GM18909 (cell line): ENCODE results near the gene AUP1.

Source experiments
- ATAC-seq: cut with Tn5 transposase; IDR thresholded peaks from one replicate; pipeline ENCODE4 v1.9.1; 2021; ENCODE audit warnings: mild to moderate bottlenecking; ENCODE audit not compliant: unreplicated experiment, poor library complexity

AUP1 gene

GRCh38 chr2:74538881-74539339 lies 9.4 kb upstream of the AUP1 start:
- no peak for ATAC-seq

GRCh38 chr2:74537140-74537539 lies 7.6 kb upstream of the AUP1 start:
- no peak for ATAC-seq

GRCh38 chr2:74536166-74536950 lies 6.9 kb upstream of the AUP1 start:
- ATAC-seq: no peak

GRCh38 chr2:74535440-74535965 lies 6.0 kb upstream of the AUP1 start:
- no peak for ATAC-seq

- ATAC-seq: no peak
Observed at GRCh38 chr2:74534411-74534810, 4.9 kb upstream of the AUP1 start.

GRCh38 chr2:74533464-74533863 lies 4.0 kb upstream of the AUP1 start:
- ATAC-seq: no peak

- no peak for ATAC-seq
Observed at GRCh38 chr2:74532222-74532621, 2.7 kb upstream of the AUP1 start.

GRCh38 chr2:74531666-74532065 lies 2.2 kb upstream of the AUP1 start:
- ATAC-seq: no peak

- peak; percentile 29 for ATAC-seq
Observed at GRCh38 chr2:74530239-74531187, 1.0 kb upstream of the AUP1 start.

GRCh38 chr2:74528600-74529356 lies 728 bp downstream of the AUP1 start:
- peak; percentile 9 for ATAC-seq

GRCh38 chr2:74527741-74528140 lies 1.8 kb downstream of the AUP1 start:
- no peak for ATAC-seq

GRCh38 chr2:74526649-74527230 lies 2.8 kb downstream of the AUP1 start:
- no peak for ATAC-seq

- no peak for ATAC-seq
Observed at GRCh38 chr2:74525717-74526648, 3.5 kb downstream of the AUP1 start, which contains the start of gene DQX1. TSS of gene DQX1 (minus strand) at chr2:74526231. CDS start at chr2:74525729, 502 bp downstream.

GRCh38 chr2:74524955-74525716 lies 4.4 kb downstream of the AUP1 start:
- no peak for ATAC-seq

- ATAC-seq: no peak
Observed at GRCh38 chr2:74524005-74524404, 5.5 kb downstream of the AUP1 start.

- ATAC-seq: no peak
Observed at GRCh38 chr2:74522516-74522915, 7.0 kb downstream of the AUP1 start.

- no peak for ATAC-seq
Observed at GRCh38 chr2:74516650-74517049, 12.9 kb downstream of the AUP1 start.
